ENCODE results near the gene CLEC4G. TPM values are rescaled to one million over a fixed set of nuclear protein-coding genes. Genes with fewer than 3 reads are reported as not detected.
A peak's percentile ranks its signal among the peaks of the same experiment; 100 is the strongest.
"Not testable (repeated sequence)": the region's sequence is repeated elsewhere in the genome, so short reads cannot be mapped to it uniquely, and the experiment has no call there.

CLEC4G gene
- polyA plus RNA-seq (2013, experiment 1 of 2; ENCODE audit: insufficient read length): not detected
- not detected for polyA plus RNA-seq (2013, experiment 2 of 2; ENCODE audit: insufficient read length)

- DNase-seq: no peak
Measured at GRCh38 chr19:7732045-7732444, at the start of gene CLEC4G. Gene CLEC4G, minus strand, starts transcription at chr19:7732110. Its CDS starts 8 bp downstream, at chr19:7732102.

DNA sequence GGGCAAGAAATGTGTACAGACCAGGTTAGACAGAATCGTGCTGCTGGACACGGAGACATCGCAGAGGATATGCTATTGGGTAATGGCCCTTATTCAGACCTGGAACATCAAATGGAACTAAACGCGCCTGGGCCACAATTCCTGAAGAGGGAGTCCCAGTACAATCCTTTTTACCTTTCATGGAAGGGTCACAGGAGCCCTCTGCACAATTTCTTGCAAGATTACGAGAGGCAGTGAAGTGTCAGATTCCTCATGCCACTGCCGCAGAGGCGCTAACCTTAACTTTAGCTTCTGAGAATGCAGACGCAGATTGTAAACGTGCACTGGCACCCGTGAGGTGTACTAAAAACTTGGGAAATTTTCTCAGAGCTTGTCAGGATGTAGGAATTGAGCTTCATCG is 49.2 kb upstream of the CLEC4G start:
- DNase-seq: no peak

- no peak for DNase-seq
Measured at GRCh38 chr19:7779631-7780486, 47.9 kb upstream of the CLEC4G start.

- DNase-seq: no peak
Measured at GRCh38 chr19:7778081-7778480, 46.2 kb upstream of the CLEC4G start.

DNA sequence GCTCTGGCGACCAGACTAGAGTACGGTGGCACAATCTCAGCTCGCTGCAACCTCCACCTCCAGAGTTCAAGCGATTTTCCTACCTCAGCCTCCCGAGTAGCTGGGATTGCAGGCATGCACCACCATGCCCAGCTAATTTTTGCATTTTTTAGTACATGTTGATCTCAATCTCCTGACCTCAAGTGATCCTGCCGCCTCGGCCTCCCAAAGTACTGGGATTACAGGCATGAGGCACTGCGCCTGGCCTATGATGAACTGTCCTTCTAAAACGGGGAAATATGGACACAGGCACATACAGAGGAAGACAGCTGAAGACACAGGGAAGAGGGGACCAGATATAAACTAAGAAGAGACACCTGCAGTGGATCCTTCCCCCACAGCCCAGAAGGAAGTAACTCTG is 43.9 kb upstream of the CLEC4G start:
- DNase-seq: no peak

DNA sequence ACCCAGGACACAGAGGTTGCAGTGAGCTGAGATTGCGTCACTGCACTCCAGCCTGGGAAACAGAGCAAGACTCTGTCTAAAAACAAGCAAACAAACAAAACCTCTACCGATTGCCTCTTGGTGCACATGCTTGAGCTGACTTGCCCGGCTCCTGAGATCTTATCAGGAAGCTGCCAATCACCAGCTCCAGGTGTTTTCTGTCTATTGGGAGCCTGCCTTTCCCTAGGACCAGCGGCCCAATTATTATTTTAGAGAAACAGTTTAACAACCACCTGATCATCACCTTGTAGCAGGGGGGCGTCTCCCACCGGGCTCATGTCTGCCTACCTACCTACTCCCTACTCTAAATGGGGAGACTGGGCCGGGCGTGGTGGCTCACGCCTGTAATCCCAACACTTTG is 41.9 kb upstream of the CLEC4G start:
- no peak for DNase-seq

DNA sequence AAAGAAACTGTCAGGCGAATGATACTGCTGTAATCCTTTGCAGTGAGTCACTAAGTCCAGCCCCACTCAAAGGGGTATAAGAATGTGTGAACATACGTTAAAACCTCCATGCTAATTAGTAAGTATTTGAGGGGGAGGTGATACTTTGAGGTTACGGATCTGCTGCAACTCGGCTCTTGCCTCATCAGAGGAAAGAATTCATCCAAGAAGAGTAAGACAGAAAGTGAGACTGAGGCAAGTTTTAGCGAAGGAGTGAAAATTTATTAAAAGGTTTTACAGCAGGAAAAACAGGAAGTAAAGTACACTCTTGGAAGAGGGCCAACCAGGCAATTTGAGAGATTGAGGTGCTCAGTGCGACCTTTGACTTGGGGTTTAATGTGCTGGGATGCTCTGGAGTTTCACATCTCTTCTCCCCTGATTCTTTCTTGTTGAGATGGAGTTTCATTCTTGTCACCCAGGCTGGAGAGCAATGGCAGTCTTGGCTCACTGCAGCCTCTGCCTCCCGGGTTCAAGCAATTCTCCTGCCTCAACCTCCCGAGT is 40.9 kb upstream of the CLEC4G start:
- peak; percentile 21 for DNase-seq

DNA sequence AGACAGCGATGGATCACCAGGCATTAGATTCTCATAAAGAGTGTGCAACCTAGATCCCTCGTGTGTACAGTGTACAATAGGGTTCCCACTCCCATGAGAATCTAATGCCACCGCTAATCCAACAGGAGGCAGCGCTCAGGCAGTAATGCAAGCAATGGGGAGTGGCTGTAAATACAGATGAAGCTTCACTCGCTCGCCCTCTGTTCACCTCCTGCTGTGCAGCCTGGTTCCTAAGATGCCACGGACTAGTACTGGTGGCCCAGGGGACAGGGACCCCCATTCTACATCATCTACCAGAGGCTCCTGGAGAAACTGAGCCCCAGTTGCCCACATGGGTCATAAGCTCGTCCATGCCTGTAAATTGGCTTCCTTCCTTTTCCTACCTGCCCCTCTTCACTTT is 39.2 kb upstream of the CLEC4G start:
- DNase-seq: no peak

DNA sequence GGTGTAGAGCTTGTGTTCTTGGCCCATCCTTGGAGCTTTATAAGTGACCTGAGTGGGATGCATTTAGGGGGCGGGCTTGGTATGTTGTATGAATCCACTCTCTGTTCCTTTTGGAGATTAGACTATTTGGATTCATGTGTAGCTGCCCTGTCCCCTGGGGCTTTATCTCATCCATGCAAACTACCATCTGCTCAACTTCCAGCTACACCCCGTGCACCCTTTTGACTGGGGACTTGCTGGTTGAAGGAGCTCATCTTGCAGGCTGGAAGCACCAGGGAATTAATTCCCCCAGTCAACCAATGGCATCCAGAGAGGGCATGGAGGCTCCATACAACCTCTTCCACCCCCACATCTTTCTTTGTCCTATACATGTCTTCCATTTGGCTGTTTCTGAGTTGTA is 37.3 kb upstream of the CLEC4G start:
- no peak for DNase-seq

DNA sequence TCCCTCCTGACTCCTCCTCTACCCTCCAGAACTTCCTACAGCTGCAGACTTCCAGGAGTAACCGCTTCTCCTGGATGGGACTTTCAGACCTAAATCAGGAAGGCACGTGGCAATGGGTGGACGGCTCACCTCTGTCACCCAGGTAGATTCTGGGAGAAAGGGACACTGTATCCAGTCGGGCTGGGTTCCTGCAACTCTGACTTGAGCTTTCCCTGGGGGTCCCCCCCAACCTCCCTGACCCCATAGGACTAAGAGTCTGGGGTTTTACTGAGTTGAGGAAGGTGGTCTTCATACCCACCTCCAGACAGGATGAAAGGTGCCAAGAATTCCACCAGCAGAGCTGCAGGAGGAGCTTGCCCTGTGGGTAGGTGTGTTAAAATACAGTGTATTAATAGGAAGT is 35.6 kb upstream of the CLEC4G start:
- DNase-seq: no peak

- no peak for DNase-seq
Measured at GRCh38 chr19:7766535-7766934, 34.6 kb upstream of the CLEC4G start.

- DNase-seq: not testable (repeated sequence)
Measured at GRCh38 chr19:7765043-7765442, 33.1 kb upstream of the CLEC4G start.

GRCh38 chr19:7764157-7764556 is 32.2 kb upstream of the CLEC4G start:
- DNase-seq: not testable (repeated sequence)

GRCh38 chr19:7763696-7764095 is 31.8 kb upstream of the CLEC4G start:
- no peak for DNase-seq

DNA sequence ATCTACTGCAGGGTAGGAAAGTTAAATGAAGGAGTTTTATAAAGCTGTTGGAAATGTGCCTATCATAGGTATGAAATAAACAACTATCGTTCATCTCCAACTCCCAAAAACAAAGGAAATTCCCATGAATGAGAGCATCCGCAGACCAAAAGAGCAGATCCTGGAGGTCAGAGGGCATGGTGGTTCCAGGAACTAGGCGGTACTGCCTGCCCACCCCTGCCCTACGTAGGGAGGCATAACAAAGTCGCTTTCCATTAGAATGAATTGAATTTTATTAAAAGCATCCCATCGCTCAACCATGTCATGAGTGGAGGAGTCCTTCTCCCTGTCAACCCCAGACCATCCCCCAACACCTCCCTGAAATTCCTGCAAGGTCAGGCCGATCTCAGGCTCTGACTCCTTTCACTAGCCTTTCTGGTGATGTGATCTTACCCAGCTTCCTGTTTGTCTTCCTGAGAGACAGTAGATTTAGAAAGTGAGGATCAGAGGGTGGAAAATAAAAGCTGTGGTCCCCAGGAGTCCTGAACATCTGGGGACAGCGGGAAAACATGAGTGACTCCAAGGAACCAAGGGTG is 30.9 kb upstream of the CLEC4G start, which contains the start of gene CLEC4M:
Gene CLEC4M, plus strand, starts transcription at position 525 of the 575 bp plus-strand sequence. Its CDS starts 24 bp downstream, at position 549.
- no peak for DNase-seq

GRCh38 chr19:7759156-7759555 is 27.2 kb upstream of the CLEC4G start:
- DNase-seq: no peak

GRCh38 chr19:7757358-7757757 is 25.4 kb upstream of the CLEC4G start:
- DNase-seq: no peak

GRCh38 chr19:7756258-7756657 is 24.3 kb upstream of the CLEC4G start:
- no peak for DNase-seq

DNA sequence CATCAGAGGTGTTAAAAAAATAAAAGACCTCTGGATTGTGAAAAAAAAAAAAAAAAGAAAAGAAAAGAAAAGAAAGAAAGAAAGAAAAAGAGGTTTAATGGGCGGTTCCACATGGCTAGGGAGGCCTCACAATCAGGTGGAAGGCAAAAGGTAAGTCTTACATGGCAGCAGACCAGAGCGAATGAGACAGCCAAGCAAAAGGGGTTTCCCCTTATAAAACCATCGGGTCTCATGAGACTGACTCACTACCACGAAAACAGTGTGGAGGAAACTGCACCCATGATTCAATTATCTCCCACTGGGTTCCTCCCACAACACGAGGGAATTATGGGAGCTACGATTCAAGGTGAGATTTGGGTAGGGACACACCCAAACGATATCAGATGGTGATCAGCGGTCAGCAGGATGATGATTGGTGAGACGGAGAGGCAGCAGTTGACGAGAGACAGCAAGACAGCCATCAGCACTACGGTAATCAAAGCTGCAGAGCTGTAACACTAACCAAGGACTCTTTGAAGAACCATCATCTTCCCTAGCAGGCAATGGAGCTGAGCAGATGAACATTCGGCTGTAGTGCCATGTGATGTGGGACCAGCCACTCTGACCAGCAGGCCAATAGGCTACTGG is 19.4 kb upstream of the CLEC4G start:
- DNase-seq: no peak

DNA sequence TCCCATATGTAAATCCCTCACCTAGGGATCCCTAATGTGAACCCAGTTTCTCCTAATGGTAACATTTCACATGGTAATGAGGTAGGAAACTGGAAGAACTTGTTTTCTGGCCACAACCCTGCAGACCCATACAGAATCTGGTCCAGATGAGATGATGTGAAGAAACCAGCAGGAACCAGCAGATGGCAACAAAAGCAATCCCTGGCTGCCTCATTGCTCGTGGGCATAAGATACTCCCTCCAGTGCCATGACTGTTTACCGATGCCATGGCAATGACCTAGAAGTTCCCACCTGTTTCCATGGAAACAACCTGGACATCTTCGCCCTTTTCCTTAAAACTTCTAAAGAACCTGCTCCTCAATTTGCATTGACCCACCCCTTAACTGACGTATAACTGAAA is 16.8 kb upstream of the CLEC4G start:
- DNase-seq: no peak

DNA sequence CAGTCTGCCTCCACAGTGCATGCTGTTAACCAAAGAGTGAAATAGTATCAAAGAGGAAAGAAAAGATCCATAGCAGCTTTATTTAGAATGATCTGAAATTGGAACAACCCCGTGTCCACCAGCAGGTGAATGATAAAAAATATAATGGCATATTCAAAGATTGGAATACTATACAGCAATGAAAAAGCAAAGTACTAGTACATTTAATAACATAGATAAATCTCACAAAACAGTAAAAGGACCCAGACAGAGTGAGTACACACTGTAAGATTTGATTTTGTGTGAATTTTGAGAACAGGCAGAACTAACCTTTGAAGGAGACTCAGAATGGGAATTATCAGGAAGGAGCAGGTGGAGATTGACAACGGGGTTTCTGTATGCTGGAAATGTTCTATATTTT is 16.3 kb upstream of the CLEC4G start:
- no peak for DNase-seq

- no peak for DNase-seq
Measured at GRCh38 chr19:7746903-7747884, 15.3 kb upstream of the CLEC4G start, which contains the start of gene CD209. Gene CD209, minus strand, starts transcription at chr19:7747534. Its CDS starts 23 bp downstream, at chr19:7747511.

All from fibroblast of skin of back (primary cell).